Naive thymus-derived CD4-positive, alpha-beta T cell (primary cell): Measurements from ENCODE around the gene RNF149. TPM values are rescaled to one million over a fixed set of nuclear protein-coding genes. Genes with fewer than 3 reads are reported as not detected.
"Not testable (repeated sequence)": the region's sequence is repeated elsewhere in the genome, so short reads cannot be mapped to it uniquely, and the experiment has no call there.

Experiments used
- ATAC-seq: fragments of 150-1000 bp; cut with Tn5 transposase; 2 replicates; pipeline ENCODE4 v1.10.0; 2021; ENCODE audit warnings: mild to moderate bottlenecking, moderate library complexity
- CTCF ChIA-PET: fragments of 350-600 bp; sonication (Branson Sonifier 250); formaldehyde crosslinking; loops from one replicate; lab custom pipeline; 2021; ENCODE audit warnings: antibody characterized with exemption; lab: Charles Lee
- POLR2A ChIA-PET: fragments of 350-600 bp; sonication (Branson Sonifier 250); formaldehyde crosslinking; loops from one replicate; lab custom pipeline; 2021; ENCODE audit warnings: antibody characterized with exemption, inconsistent platforms; lab: Charles Lee
- DNase-seq, 9 donors: peaks; one replicate each; pipeline versions ENCODE4 v3.0.0 to v3.0.0-alpha.2; 2020 to 2022; ENCODE audit warnings: mixed read lengths in 1 of 9
- H3K27ac ChIP-seq: one replicate; pipeline ENCODE4 v1.7.0; 2013; ENCODE audit warnings: mild to moderate bottlenecking, low read depth, low read length, moderate library complexity
- H3K27me3 ChIP-seq, 2 donors: one replicate each; pipeline ENCODE4 v1.7.0; 2013; ENCODE audit warnings: low read length in 2 of 2, mild to moderate bottlenecking in 2 of 2, moderate library complexity in 2 of 2; ENCODE audit not compliant: control insufficient read depth in 2 of 2, insufficient read depth in 2 of 2
- H3K36me3 ChIP-seq, 3 experiments: 1 replicate in 2 of 3; 2 replicates in 1 of 3; pipeline ENCODE4 v1.7.0; 2013; ENCODE audit warnings: low read length in 3 of 3, mild to moderate bottlenecking in 3 of 3, moderate library complexity in 1 of 3; ENCODE audit not compliant: insufficient read depth in 3 of 3, control insufficient read depth in 2 of 3
- H3K4me1 ChIP-seq, 2 donors: one replicate each; pipeline ENCODE4 v1.7.0; 2013; ENCODE audit warnings: low read length in 2 of 2, mild to moderate bottlenecking in 2 of 2, moderate library complexity in 1 of 2; ENCODE audit not compliant: control insufficient read depth in 2 of 2, insufficient read depth in 2 of 2
- H3K4me3 ChIP-seq: 2 replicates; pipeline ENCODE4 v1.7.0; 2013; ENCODE audit warnings: mild to moderate bottlenecking, low read length
- H3K9me3 ChIP-seq, 3 experiments: 1 replicate in 2 of 3; 2 replicates in 1 of 3; pipeline ENCODE4 v1.7.0; 2013; ENCODE audit warnings: low read length in 3 of 3; ENCODE audit not compliant: control insufficient read depth in 2 of 3
- H3K27ac Mint-ChIP-seq, 9 donors: one replicate each; pipeline ENCODE4 v1.8.0; 2020 to 2022; ENCODE audit warnings: mixed read lengths in 9 of 9, mild to moderate bottlenecking in 8 of 9, moderate library complexity in 5 of 9, inconsistent platforms in 2 of 9
- H3K27me3 Mint-ChIP-seq, 5 donors: one replicate each; pipeline ENCODE4 v1.8.0; 2021 to 2022; ENCODE audit warnings: mixed read lengths in 5 of 5, mild to moderate bottlenecking in 1 of 5
- H3K36me3 Mint-ChIP-seq, 5 donors: one replicate each; pipeline ENCODE4 v1.8.0; 2020 to 2022; ENCODE audit warnings: mixed read lengths in 5 of 5, mild to moderate bottlenecking in 3 of 5, inconsistent platforms in 1 of 5
- H3K4me1 Mint-ChIP-seq, 7 donors: one replicate each; pipeline ENCODE4 v1.8.0; 2020 to 2022; ENCODE audit warnings: mixed read lengths in 7 of 7, mild to moderate bottlenecking in 3 of 7, inconsistent platforms in 1 of 7
- H3K4me3 Mint-ChIP-seq, 10 donors: one replicate each; pipeline ENCODE4 v1.8.0; 2020 to 2022; ENCODE audit warnings: mild to moderate bottlenecking in 10 of 10, mixed read lengths in 10 of 10, moderate library complexity in 6 of 10, inconsistent platforms in 2 of 10
- H3K9me3 Mint-ChIP-seq, 11 donors: one replicate each; pipeline ENCODE4 v1.8.0; 2020 to 2022; ENCODE audit warnings: mixed read lengths in 11 of 11, mild to moderate bottlenecking in 4 of 11, inconsistent platforms in 1 of 11, moderate library complexity in 1 of 11
- intact Hi-C, 2 donors: fragments of 100-400 bp; cut with micrococcal nuclease; formaldehyde crosslinking; loops; one replicate each; pipeline ENCODE4 v1.15.1; 2023
- polyA plus RNA-seq, 2 donors: library from polyadenylated mRNA; unstranded; fragments of 300-500 nt; fragmentation: Illumina TruSeq; gene quantifications; one replicate each; pipeline ENCODE4 v1.2.3, GENCODE V29; 2021
- total RNA-seq, 6 experiments: library from RNA in 5 of 6; stranded (reverse) in 5 of 6; gene quantifications; 1 replicate in 5 of 6; 2 replicates in 1 of 6; pipeline ENCODE4 v1.2.3 and lab custom pipeline; 2021 to 2026

Gene RNF149
- total and polyA plus RNA-seq, 7 experiments from 2014 or later: 45.2 to 159 (median 112) TPM

GRCh38 chr2:101329026-101329425 is 20.5 kb upstream of the RNF149 start:
- Mint-ChIP-seq H3K4me3 (peak overlapping the region in 2 of 10 donors; percentile 37 to 56), H3K27ac (peak overlapping the region in 1 of 9 donors; percentile 57), H3K9me3 (peaks cover 0 to 2% (median 0%) of the 10 kb centered on the region in 11 donors), H3K4me1 (peaks cover 13 to 31% (median 25%) of the 10 kb centered on the region in 7 donors), H3K36me3 (peaks cover 0 to 3% (median 0%) of the 10 kb centered on the region in 5 donors), H3K27me3 (no peaks in the 10 kb centered on the region)
- ChIA-PET CTCF (interaction anchor here (1.0 to 6.2 kb wide), 4 partner anchors 13 to 28 kb away, joined by 3 to 49 read pairs (median 8); partner anchors contain the start of gene RNF149), POLR2A (interaction anchor here (0.5 to 8.4 kb wide), 11 partner anchors 10 to 242 kb away, joined by 3 to 104 read pairs (median 5); partner anchors contain the start of genes CNOT11 and RNF149)
- Histone ChIP-seq H3K9me3 (peaks cover 0 to 7% (median 0%) of the 10 kb centered on the region in 3 experiments), H3K27ac (peak overlapping the region; percentile 46), H3K4me1 (peaks cover 34 to 65% of the 10 kb centered on the region in 2 donors), H3K36me3 (no peaks in the 10 kb centered on the region), H3K27me3 (no peaks in the 10 kb centered on the region), H3K4me3 (peak overlapping the region; percentile 43)
- ATAC-seq (peak; percentile 35), DNase-seq (no peak)
- intact Hi-C loops: loop anchor here (2.0 to 10.0 kb wide), 2 partner anchors 76 to 246 kb away; partner anchors contain the start of gene CNOT11 (in 2 of the 2)

GRCh38 chr2:101328474-101329007 is 20.0 kb upstream of the RNF149 start:
- no peaks in the 10 kb centered on the region for H3K36me3 ChIP-seq
- peak overlapping the region; percentile 43 for H3K4me3 ChIP-seq
- Mint-ChIP-seq H3K9me3 (peaks cover 0 to 2% (median 0%) of the 10 kb centered on the region in 11 donors), H3K27ac (no peak overlapping the region), H3K4me3 (no peak overlapping the region), H3K36me3 (peaks cover 0 to 3% (median 0%) of the 10 kb centered on the region in 5 donors), H3K27me3 (no peaks in the 10 kb centered on the region), H3K4me1 (peaks cover 8 to 29% (median 23%) of the 10 kb centered on the region in 7 donors)
- ATAC-seq (peak; percentile 94), DNase-seq (peak in 7 of 9 donors; percentile 43 to 84 (median 81))
- peaks cover 34 to 60% of the 10 kb centered on the region in 2 donors for H3K4me1 ChIP-seq
- ChIA-PET CTCF (interaction anchor here (0.8 to 6.2 kb wide), 3 partner anchors 13 to 30 kb away, joined by 3 to 49 read pairs (median 6); no protein-coding TSS in a partner anchor), POLR2A (interaction anchor here (0.5 to 8.4 kb wide), 15 partner anchors 8 to 361 kb away, joined by 3 to 104 read pairs (median 4); partner anchors contain the start of genes CNOT11, RNF149 and RPL31)
- intact Hi-C loops: loop anchor here (1.0 to 10.0 kb wide), 6 partner anchors 14 to 246 kb away; partner anchors contain the start of genes CNOT11 (in 2 of the 2) and RNF149 (in 1 of the 2)
- H3K9me3 ChIP-seq: peaks cover 0 to 7% (median 0%) of the 10 kb centered on the region in 3 experiments
- no peaks in the 10 kb centered on the region for H3K27me3 ChIP-seq
- peak overlapping the region; percentile 49 for H3K27ac ChIP-seq

- H3K27ac ChIP-seq: peak overlapping the region; percentile 49
- H3K4me3 ChIP-seq: peak overlapping the region; percentile 43
- ChIA-PET CTCF (interaction anchor here (0.6 to 6.2 kb wide), 4 partner anchors 14 to 376 kb away, joined by 3 to 49 read pairs (median 4); no protein-coding TSS in a partner anchor), POLR2A (interaction anchor here (0.6 to 8.4 kb wide), 13 partner anchors 9 to 908 kb away, joined by 3 to 104 read pairs (median 5); partner anchors contain the start of genes CNOT11, RNF149 and RPL31)
- Mint-ChIP-seq H3K4me1 (peaks cover 5 to 29% (median 25%) of the 10 kb centered on the region in 7 donors), H3K27ac (no peak overlapping the region), H3K27me3 (peaks cover 0 to 3% (median 0%) of the 10 kb centered on the region in 5 donors), H3K9me3 (peaks cover 0 to 2% (median 0%) of the 10 kb centered on the region in 11 donors), H3K36me3 (peaks cover 0 to 3% (median 0%) of the 10 kb centered on the region in 5 donors), H3K4me3 (no peak overlapping the region)
- ATAC-seq (no peak), DNase-seq (no peak)
- peaks cover 0 to 7% (median 0%) of the 10 kb centered on the region in 3 experiments for H3K9me3 ChIP-seq
- no peaks in the 10 kb centered on the region for H3K27me3 ChIP-seq
- H3K4me1 ChIP-seq: peaks cover 34 to 54% of the 10 kb centered on the region in 2 donors
- intact Hi-C loops: loop anchor here (1.0 to 10.0 kb wide), 6 partner anchors 14 to 247 kb away; partner anchors contain the start of genes CNOT11 (in 2 of the 2) and RNF149 (in 1 of the 2)
- H3K36me3 ChIP-seq: no peaks in the 10 kb centered on the region
Observed at GRCh38 chr2:101327863-101328394, 19.4 kb upstream of the RNF149 start.

GRCh38 chr2:101325425-101325824 is 16.9 kb upstream of the RNF149 start:
- H3K36me3 Mint-ChIP-seq: peaks cover 0 to 5% (median 0%) of the 10 kb centered on the region in 5 donors
- H3K4me3 ChIP-seq: no peak overlapping the region
- no peak for ATAC-seq
- no peak for DNase-seq
- H3K27me3 ChIP-seq: no peaks in the 10 kb centered on the region
- peaks cover 28 to 37% of the 10 kb centered on the region in 2 donors for H3K4me1 ChIP-seq
- no peak overlapping the region for H3K27ac Mint-ChIP-seq
- ChIA-PET CTCF (no interaction called here), POLR2A (no interaction called here)
- H3K9me3 ChIP-seq: peaks cover 0 to 7% (median 0%) of the 10 kb centered on the region in 3 experiments
- H3K27ac ChIP-seq: no peak overlapping the region
- intact Hi-C loops: loop anchor here in 1 of 2 donors (10.0 kb wide), 1 partner anchor 249 kb away; no protein-coding TSS in a partner anchor
- H3K9me3 Mint-ChIP-seq: peaks cover 0 to 5% (median 0%) of the 10 kb centered on the region in 11 donors
- no peaks in the 10 kb centered on the region for H3K36me3 ChIP-seq
- H3K4me1 Mint-ChIP-seq: peaks cover 4 to 23% (median 14%) of the 10 kb centered on the region in 7 donors
- no peak overlapping the region for H3K4me3 Mint-ChIP-seq
- peaks cover 0 to 12% (median 0%) of the 10 kb centered on the region in 5 donors for H3K27me3 Mint-ChIP-seq

- H3K4me3 Mint-ChIP-seq: peak overlapping the region in 8 of 10 donors; percentile 56 to 78 (median 67)
Observed at GRCh38 chr2:101316568-101316967, 8.1 kb upstream of the RNF149 start.

More at GRCh38 chr2:101316568-101316967, 8.1 kb upstream of the RNF149 start:
- H3K27me3 ChIP-seq, H3K4me3 ChIP-seq, H3K27ac ChIP-seq, ATAC-seq, CTCF ChIA-PET, H3K9me3 ChIP-seq, DNase-seq, H3K36me3 ChIP-seq: not testable (repeated sequence)
- POLR2A ChIA-PET: interaction anchor here (1.3 kb wide), 1 partner anchor 11 kb away, joined by 4 read pairs; no protein-coding TSS in a partner anchor
- peaks cover 0 to 53% (median 0%) of the 10 kb centered on the region in 5 donors for H3K27me3 Mint-ChIP-seq
- peaks cover 23 to 60% (median 43%) of the 10 kb centered on the region in 7 donors for H3K4me1 Mint-ChIP-seq
- H3K36me3 Mint-ChIP-seq: peaks cover 0 to 32% (median 4%) of the 10 kb centered on the region in 5 donors
- H3K9me3 Mint-ChIP-seq: peaks cover 0 to 23% (median 0%) of the 10 kb centered on the region in 11 donors
- peaks cover 15% of the 10 kb centered on the region in 2 donors for H3K4me1 ChIP-seq
- peak overlapping the region in 8 of 9 donors; percentile 35 to 81 (median 72) for H3K27ac Mint-ChIP-seq
- intact Hi-C loops: loop anchor here in 1 of 2 donors (10.0 kb wide), 1 partner anchor 1038 kb away; the partner anchor contains the start of gene IL18R1
